ENCODE data around the gene FEV.

FEV gene

DNA sequence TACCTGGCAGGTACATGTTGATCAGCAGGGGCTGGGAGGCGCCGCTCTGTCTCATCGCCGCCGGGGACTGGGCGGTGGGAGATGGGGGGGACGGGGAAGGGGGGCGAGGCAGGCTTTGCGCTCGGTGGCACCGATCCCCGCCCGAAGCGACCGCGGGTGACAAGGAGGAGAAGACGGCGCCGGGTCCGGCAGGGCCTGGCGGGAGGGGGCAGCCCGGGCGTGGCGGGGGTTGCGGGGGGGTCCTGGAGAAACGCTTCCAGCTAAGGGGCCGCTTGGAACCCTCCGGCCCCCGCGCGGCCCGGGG is at the start of gene FEV:
Gene FEV (minus strand): TSS at position 164 of the 304 bp plus-strand sequence. CDS start 109 bp downstream, at position 55.
- no peak for DNase-seq

DNA sequence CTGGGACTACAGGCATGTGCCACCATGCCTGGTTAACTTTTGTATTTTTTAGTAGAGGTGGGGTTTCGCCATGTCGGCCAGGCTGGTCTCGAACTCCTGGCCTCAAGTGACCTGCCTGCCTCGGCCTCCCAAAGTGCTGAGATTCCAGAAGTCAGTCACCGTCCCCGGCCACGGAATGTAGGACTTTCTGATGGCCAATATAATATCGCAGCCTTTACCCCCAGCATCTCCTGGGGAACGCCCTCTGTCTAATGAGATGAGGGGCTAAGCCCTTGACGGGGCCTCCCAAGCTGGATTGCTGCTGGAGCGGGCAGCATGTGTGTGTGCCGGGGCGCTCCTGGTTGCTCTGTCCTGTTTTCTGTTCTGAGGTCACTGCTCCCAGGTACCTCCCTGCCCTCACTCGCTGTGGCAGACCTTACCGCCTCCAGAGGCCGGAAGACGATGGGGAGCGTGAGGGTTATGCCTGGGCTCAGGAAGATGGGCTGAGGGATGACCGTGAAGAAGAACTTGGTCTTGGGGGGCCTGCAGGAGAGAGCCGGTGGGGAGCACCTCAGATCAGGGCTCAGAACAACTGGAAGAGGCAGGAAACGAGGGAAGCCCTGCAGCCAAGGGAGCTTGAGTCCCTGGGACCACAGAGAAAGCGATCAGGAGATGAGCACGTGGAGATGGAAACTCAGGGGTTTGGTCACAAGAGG is 47.2 kb upstream of the FEV start:
- no peak for DNase-seq

DNA sequence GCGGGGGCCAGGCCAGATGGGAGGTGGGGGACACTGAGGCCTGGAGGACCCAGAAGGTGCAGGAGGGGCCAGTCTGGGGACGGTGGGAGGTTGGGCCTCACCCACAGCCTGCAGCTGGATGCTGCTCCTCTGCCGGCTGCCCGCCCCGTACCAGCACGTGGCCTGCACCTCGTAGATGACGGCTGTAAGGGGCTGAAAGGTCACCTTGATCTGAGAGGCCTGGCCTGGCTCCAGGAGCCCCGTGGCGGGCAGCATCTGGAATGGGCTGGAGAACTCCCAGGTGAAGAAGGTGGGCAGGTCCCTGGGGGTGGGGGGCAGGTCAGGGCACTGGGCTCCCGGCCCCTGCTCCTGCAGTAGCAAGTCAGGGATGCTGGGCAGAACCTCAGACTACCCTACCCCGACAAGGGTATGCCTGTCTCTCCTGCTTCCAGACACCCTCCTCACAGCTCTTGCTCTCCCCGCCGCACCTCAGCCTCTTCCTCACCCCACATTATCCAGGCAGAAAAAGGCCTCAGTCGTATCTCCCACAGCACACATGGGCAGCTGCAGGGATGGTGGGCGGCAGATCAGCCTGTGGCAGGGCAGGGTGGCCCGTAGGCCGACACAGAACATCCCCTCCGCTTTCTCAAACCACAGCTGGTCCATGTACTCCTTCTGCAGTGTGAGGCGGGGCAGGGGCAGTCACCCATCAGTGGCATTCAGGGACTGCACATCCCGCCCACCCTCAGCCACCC is 46.2 kb upstream of the FEV start:
- no peak for DNase-seq

- no peak for DNase-seq
These were observed 45.4 kb upstream of the FEV start for GRCh38 chr2:219030177-219030940.

DNA sequence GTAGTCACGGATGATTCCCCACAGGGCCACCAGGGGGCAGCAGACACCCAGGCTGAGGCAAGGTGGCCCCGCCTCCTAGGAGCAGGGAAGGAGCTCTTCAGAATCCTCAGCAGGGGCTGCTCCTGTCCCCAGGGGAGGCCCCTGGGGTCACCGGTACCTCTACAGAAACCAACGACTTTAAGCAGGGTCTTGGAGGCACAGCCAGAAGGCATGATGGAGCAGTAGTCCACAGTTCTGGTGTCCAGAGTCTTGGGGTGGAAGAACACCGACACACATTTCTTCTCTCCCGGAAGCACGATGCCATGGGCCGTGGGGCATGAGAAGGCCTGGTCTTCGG is 44.8 kb upstream of the FEV start:
- peak; percentile 49 for DNase-seq

DNA sequence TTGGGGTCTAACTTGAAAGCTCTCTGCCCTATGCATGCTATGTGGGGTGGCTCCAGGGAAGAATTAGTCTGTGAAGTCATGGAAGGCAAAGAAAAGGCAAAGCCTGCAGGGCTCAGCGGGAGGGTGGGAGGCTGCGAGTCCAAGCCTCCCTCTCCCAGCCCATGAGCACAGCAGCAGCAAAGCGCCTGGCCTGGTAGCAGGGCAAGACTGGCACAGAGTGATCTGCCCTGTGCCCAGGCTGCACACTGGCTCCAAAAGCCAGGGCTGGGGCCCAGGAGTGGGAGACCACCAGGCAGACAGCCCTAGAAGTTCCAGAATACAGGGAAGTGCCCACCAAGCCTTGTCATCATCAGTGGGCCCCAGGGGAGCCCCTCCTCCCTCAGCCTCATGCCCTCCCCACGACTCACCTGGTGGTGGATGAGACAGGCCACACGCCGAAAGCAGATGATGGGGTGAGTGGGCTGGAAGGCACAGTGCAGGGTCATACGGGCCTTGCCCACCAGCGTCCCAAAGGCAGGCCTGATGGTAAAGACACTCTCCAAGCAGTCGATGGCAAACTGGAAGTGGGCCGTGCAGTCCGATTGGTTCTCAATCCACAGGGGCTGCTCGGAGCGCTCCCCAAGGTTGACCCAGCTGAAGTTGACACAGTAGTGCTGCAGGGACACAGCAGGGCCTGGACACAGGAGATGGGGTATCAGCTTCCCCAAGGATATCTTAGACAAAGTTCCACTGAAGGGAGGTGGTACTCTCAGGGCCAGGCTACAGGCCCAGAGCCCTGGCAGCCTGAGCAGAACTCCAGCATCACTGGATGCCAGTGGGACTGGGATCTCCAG is 44.2 kb upstream of the FEV start:
- no peak for DNase-seq

GRCh38 chr2:219028141-219028540 is 43.2 kb upstream of the FEV start:
- DNase-seq, result no peak

GRCh38 chr2:219027511-219028055 is 42.6 kb upstream of the FEV start:
- DNase-seq, result no peak

DNA sequence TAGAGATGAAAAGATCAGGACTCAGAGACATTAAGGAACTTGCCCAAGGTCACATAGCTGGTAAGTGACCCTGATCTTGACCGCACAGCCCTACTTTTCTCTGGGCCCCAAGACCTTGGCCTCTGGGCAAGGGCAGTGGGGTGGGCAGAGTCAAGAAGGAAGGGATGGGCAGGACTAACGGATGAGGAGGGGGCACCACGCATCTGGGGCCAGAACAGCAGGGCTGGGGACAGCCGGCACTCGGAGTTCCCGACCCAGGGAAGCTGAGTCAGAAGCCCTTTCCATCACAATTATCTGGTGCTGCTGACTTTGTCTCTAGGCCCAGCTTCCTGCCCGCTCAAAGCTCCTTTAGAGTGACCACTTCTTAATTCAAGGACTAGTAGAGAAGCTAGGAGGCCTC is 42.0 kb upstream of the FEV start:
- no peak for DNase-seq

GRCh38 chr2:219025637-219026585 is 40.9 kb upstream of the FEV start:
- no peak for DNase-seq

DNA sequence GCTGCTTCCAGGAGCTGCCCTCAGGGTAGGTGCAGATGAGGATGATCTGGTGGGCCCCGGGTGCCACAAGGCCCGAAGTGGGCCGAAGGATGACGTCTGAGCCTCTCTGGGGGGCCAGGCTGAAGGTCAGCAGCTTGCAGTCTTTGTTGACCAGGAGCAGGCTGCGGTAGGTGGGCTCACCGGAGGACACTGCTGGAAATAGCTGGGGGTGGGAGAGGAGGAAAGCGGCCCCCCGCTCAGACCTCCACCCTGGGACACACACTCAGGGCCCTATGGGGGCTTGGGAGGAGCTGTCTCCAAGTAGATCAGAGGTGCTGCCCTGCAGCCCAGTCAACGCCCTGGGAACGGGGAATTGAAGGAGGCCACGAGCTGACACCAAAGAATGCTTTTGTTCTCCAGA is 39.1 kb upstream of the FEV start:
- no peak for DNase-seq

GRCh38 chr2:219023045-219023605 is 38.1 kb upstream of the FEV start:
- DNase-seq, result no peak

DNA sequence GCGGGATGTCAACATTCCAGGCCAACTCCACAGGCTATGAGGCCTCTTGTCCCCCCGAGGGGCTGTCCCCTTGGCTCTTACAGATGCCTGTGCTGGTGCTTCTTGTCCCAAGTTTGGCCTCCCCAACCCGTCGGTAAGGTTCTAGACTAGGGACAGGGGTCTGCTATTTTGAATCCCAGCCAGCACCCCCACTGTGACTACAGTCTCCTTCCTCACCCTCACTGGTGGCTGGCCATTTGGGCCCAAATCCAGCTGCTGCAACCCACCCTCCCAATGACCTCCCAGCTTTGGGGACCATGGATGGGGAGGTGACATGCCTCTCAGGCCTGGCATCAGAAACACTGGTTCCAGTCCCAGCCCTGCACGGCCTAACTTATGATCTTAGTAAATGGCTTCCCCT is 37.6 kb upstream of the FEV start:
- DNase-seq, result no peak

- no peak for DNase-seq
These were observed 37.1 kb upstream of the FEV start for GRCh38 chr2:219022041-219022440.

GRCh38 chr2:219021591-219021990 is 36.6 kb upstream of the FEV start:
- DNase-seq, result peak; percentile 61

- peak; percentile 51 for DNase-seq
These were observed 35.8 kb upstream of the FEV start for GRCh38 chr2:219020604-219021365.

- no peak for DNase-seq
These were observed 34.5 kb upstream of the FEV start for GRCh38 chr2:219019436-219019835.

GRCh38 chr2:219018726-219019125 is 33.7 kb upstream of the FEV start:
- no peak for DNase-seq

GRCh38 chr2:219018286-219018685 is 33.3 kb upstream of the FEV start:
- no peak for DNase-seq

DNA sequence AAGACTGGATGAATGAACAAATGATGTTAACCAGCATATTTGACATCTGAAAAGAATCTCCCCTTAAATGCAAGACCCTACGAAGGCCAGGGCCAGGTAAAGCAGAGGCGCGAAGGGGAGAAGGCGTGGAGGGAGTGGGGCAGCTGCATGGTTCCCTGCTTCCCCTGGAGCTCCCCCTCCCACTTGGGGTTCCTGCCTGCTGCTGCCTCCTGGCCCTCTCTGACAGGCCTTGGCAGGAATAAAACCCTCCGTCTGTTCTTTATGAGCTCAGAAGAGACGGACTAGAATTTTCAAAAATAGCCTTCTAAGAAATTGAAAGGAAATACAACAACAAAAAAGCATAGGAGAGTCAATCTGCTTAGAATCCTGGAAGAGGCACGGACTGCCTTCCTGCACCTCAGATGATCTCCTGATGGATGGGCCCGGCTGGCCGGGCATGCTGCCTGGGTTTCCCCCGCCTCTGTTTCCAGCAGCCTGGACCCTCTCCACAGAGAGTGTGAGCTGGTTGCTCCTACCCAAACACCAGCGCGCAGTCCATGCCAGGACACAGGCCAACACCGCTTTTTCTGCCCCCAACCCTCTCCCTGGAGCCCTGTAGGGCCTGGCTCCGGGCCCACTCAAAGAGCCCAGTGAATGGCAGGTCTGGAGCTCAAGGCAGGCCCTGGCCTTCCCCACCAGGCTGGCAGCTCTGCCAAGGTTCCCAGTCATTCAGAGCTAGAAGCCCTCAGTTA is 32.4 kb upstream of the FEV start:
- no peak for DNase-seq

Measured in NCI-H2029 (cell line).